OCI-LY7 (cell line): ENCODE measurements around the gene SOBP. TPM values are rescaled to one million over a fixed set of nuclear protein-coding genes. Genes with fewer than 3 reads are reported as not detected.

Experiments
- BruUV-seq: library from RNA; stranded (reverse); fragments of 400-500 nt; replicated peaks from 2 replicates; lab custom pipeline; 2021; lab: Mats Ljungman, UMichigan
- CTCF ChIA-PET: fragments of 300-600 bp; sonication (Branson Sonifier 250); formaldehyde crosslinking; loops from one replicate; lab custom pipeline; 2022; ENCODE audit warnings: antibody characterized with exemption; ENCODE audit not compliant: unreplicated experiment; lab: Charles Lee
- POLR2A ChIA-PET: fragments of 300-600 bp; sonication (Branson Sonifier 250); formaldehyde crosslinking; loops from one replicate; lab custom pipeline; 2022; ENCODE audit warnings: antibody characterized with exemption; lab: Charles Lee
- DNase-seq: peaks from one replicate; pipeline ENCODE4 v3.0.0-alpha.2; 2015; ENCODE audit warnings: low spot score
- H2AFZ ChIP-seq: fragments of 200-600 bp; sonication (generic), shearing (Covaris generic); 2 replicates; pipeline ENCODE4 v1.6.1; 2014; ENCODE audit warnings: mild to moderate bottlenecking, antibody characterized with exemption, low read length, moderate library complexity
- H3K27ac ChIP-seq: fragments of 200-600 bp; sonication (generic); 2 replicates; pipeline ENCODE4 v1.5.1; 2014; ENCODE audit warnings: mixed run types, low read depth, mild to moderate bottlenecking, moderate library complexity, low read length, inconsistent platforms; ENCODE audit not compliant: poor library complexity, severe bottlenecking
- H3K36me3 ChIP-seq: fragments of 200-600 bp; sonication (generic); 2 replicates; pipeline ENCODE4 v1.6.1; 2014; ENCODE audit warnings: mild to moderate bottlenecking, antibody characterized with exemption, low read length, moderate library complexity, mixed read lengths; ENCODE audit not compliant: insufficient read depth
- H3K4me1 ChIP-seq: fragments of 200-600 bp; sonication (generic); 2 replicates; pipeline ENCODE4 v1.5.1; 2014; ENCODE audit warnings: mild to moderate bottlenecking, low read length; ENCODE audit not compliant: insufficient read depth, poor library complexity, severe bottlenecking
- H3K4me2 ChIP-seq: fragments of 200-600 bp; sonication (generic); 2 replicates; pipeline ENCODE4 v1.6.1; 2014; ENCODE audit warnings: mild to moderate bottlenecking, low read length
- H3K4me3 ChIP-seq: fragments of 200-600 bp; sonication (generic); 2 replicates; pipeline ENCODE4 v1.5.1; 2014; ENCODE audit warnings: mild to moderate bottlenecking, low read depth, low read length; ENCODE audit not compliant: poor library complexity, severe bottlenecking
- H3K79me2 ChIP-seq: fragments of 200-600 bp; sonication (generic); 2 replicates; pipeline ENCODE4 v1.6.1; 2016; ENCODE audit warnings: low read depth, mild to moderate bottlenecking, low read length, moderate library complexity, mixed read lengths; ENCODE audit not compliant: insufficient read depth
- H3K9me2 ChIP-seq: fragments of 200-600 bp; sonication (generic); 2 replicates; pipeline ENCODE4 v1.6.1; 2016; ENCODE audit warnings: mild to moderate bottlenecking, low read length, mixed read lengths; ENCODE audit not compliant: insufficient read depth
- H3K9me3 ChIP-seq: fragments of 200-600 bp; sonication (generic); 2 replicates; pipeline ENCODE4 v1.6.1; 2014; ENCODE audit warnings: mild to moderate bottlenecking, mixed run types, low read length, mixed read lengths
- H4K20me1 ChIP-seq: fragments of 200-600 bp; sonication (generic); 2 replicates; pipeline ENCODE4 v1.6.1; 2014; ENCODE audit warnings: mild to moderate bottlenecking, antibody characterized with exemption, low read length, moderate library complexity, mixed read lengths; ENCODE audit not compliant: insufficient read depth
- CTCF ChIP-seq: fragments of 200-600 bp; sonication (generic); conservative IDR thresholded peaks from 2 replicates; pipeline ENCODE4 v1.5.1; 2014; ENCODE audit warnings: mild to moderate bottlenecking, antibody characterized with exemption, low read length, moderate library complexity, mixed read lengths
- EZH2phosphoT487 ChIP-seq: fragments of 200-600 bp; sonication (generic); IDR thresholded peaks from 2 replicates; pipeline ENCODE4 v1.6.1; 2018; ENCODE audit warnings: low read depth, borderline replicate concordance, mild to moderate bottlenecking, mixed run types, antibody characterized with exemption, low read length, moderate library complexity, mixed read lengths
- intact Hi-C: fragments of 100-400 bp; cut with micrococcal nuclease; formaldehyde crosslinking; loops from one replicate; pipeline ENCODE4 v1.10.0; 2022; ENCODE audit not compliant: unreplicated experiment
- total RNA-seq, 2 experiments: library from RNA; depleted of rRNA in 1 of 2; stranded (reverse); fragments of >200 nt in 1 of 2; shearing (Covaris generic) in 1 of 2; gene quantifications; 2 replicates each; pipeline ENCODE4 v1.2.3, GENCODE V29; 2014 to 2022

SOBP gene
- total RNA-seq, 2 experiments from 2014 or later, result 21.5 to 29.4 TPM

GRCh38 chr6:107599043-107599442, 109.1 kb downstream of the SOBP start:
- Histone ChIP-seq H2AFZ (no peak overlapping the region), H3K9me2 (no peaks in the 10 kb centered on the region), H3K4me1 (peaks cover 23% of the 10 kb centered on the region), H3K27ac (no peak overlapping the region), H3K9me3 (no peaks in the 10 kb centered on the region), H3K4me3 (no peak overlapping the region), H3K79me2 (peaks cover 7% of the 10 kb centered on the region; the same call in 1 of the 2 replicates), H3K36me3 (peaks cover 32% of the 10 kb centered on the region), H4K20me1 (0 out of 2 replicates have a peak, but pooled peaks cover 4% of the 10 kb centered on the region), H3K4me2 (no peak overlapping the region)
- CTCF ChIA-PET, result no interaction called here
- POLR2A ChIA-PET, result interaction anchor here (0.7 to 3.2 kb wide), 6 partner anchors 8 to 1134 kb away, joined by 3 to 21 read pairs (median 3); no protein-coding TSS in a partner anchor
- intact Hi-C loops, result no loop called here
- DNase-seq, result no peak
- BruUV-seq, result no TSS peak
- no peak for TF ChIP-seq EZH2phosphoT487

- ChIA-PET POLR2A (interaction anchor here (0.5 to 3.2 kb wide), 5 partner anchors 12 to 596 kb away, joined by 3 to 21 read pairs (median 4); no protein-coding TSS in a partner anchor), CTCF (no interaction called here)
- BruUV-seq, result no TSS peak
- intact Hi-C loops, result no loop called here
- H3K9me3 ChIP-seq, result no peaks in the 10 kb centered on the region
- H3K27ac ChIP-seq, result no peak overlapping the region
- H3K4me3 ChIP-seq, result no peak overlapping the region
- no peak overlapping the region for H3K4me2 ChIP-seq
- peaks cover 7% of the 10 kb centered on the region; the same call in 1 of the 2 replicates for H3K79me2 ChIP-seq
- H2AFZ ChIP-seq, result no peak overlapping the region
- no peaks in the 10 kb centered on the region for H3K9me2 ChIP-seq
- H4K20me1 ChIP-seq, result 0 out of 2 replicates have a peak, but pooled peaks cover 4% of the 10 kb centered on the region
- TF ChIP-seq EZH2phosphoT487 (no peak), CTCF (no peak)
- H3K4me1 ChIP-seq, result peaks cover 19% of the 10 kb centered on the region
- peaks cover 22% of the 10 kb centered on the region for H3K36me3 ChIP-seq
- no peak for DNase-seq
Observed at GRCh38 chr6:107600121-107600520, 110.2 kb downstream of the SOBP start.

DNA sequence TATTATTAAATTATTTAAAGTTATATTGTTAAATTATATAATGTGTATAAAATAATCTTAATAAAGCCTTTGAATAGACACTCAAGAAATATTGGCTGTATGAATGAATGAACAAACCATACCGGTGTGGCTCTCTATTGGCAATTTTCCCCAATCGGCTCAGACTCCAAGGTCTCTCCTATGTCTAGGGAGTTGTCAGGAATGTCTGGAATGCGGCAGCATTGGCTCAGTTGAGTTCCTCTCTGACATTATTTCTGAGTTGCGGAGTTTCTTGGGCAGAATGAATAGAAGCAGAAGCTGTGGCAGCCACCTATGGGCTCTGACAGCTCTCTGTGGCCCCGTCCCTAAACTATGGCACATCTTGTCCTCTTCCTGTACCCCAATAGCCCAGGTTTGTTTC, 111.0 kb downstream of the SOBP start:
- Histone ChIP-seq H3K79me2 (peaks cover 7% of the 10 kb centered on the region; the same call in 1 of the 2 replicates), H2AFZ (no peak overlapping the region), H4K20me1 (0 out of 2 replicates have a peak, but pooled peaks cover 4% of the 10 kb centered on the region), H3K9me3 (no peaks in the 10 kb centered on the region), H3K27ac (no peak overlapping the region), H3K36me3 (peaks cover 20% of the 10 kb centered on the region), H3K4me3 (no peak overlapping the region), H3K4me1 (peaks cover 19% of the 10 kb centered on the region), H3K4me2 (no peak overlapping the region), H3K9me2 (no peaks in the 10 kb centered on the region)
- no TSS peak for BruUV-seq
- DNase-seq, result no peak
- CTCF ChIA-PET, result no interaction called here
- POLR2A ChIA-PET, result interaction anchor here (3.2 kb wide), 1 partner anchor 13 kb away, joined by 21 read pairs; no protein-coding TSS in a partner anchor
- no peak for TF ChIP-seq CTCF
- TF ChIP-seq EZH2phosphoT487, result no peak
- intact Hi-C loops, result no loop called here
